Central memory CD8-positive, alpha-beta T cell (primary cell): ENCODE results near the gene MS4A2.
"Not testable (repeated sequence)": the region's sequence is repeated elsewhere in the genome, so short reads cannot be mapped to it uniquely, and the experiment has no call there.

Experiments
- ATAC-seq: fragments of 150-1000 bp; cut with Tn5 transposase; replicated peaks from 2 replicates; pipeline ENCODE4 v1.10.0; 2022; ENCODE audit warnings: mild to moderate bottlenecking, moderate FRiP score, moderate number of reproducible peaks; ENCODE audit not compliant: poor library complexity, severe bottlenecking; ENCODE audit errors: extremely low read depth
- DNase-seq, 2 donors: peaks; one replicate each; pipeline ENCODE4 v3.0.0; 2021; ENCODE audit warnings: low spot score in 2 of 2
- H3K27ac Mint-ChIP-seq: one replicate; pipeline ENCODE4 v1.8.0; 2022; ENCODE audit warnings: low read depth, mild to moderate bottlenecking, moderate library complexity, mixed read lengths
- H3K27me3 Mint-ChIP-seq: one replicate; pipeline ENCODE4 v1.8.0; 2022; ENCODE audit warnings: mixed read lengths
- H3K36me3 Mint-ChIP-seq: one replicate; pipeline ENCODE4 v1.8.0; 2022; ENCODE audit warnings: mild to moderate bottlenecking, moderate library complexity, mixed read lengths; ENCODE audit not compliant: insufficient read depth
- H3K4me1 Mint-ChIP-seq: one replicate; pipeline ENCODE4 v1.8.0; 2022; ENCODE audit warnings: mixed read lengths
- H3K4me3 Mint-ChIP-seq: one replicate; pipeline ENCODE4 v1.8.0; 2022; ENCODE audit warnings: mild to moderate bottlenecking, moderate library complexity, mixed read lengths
- H3K9me3 Mint-ChIP-seq: one replicate; pipeline ENCODE4 v1.8.0; 2022; ENCODE audit warnings: mixed read lengths

MS4A2 gene

GRCh38 chr11:60088364-60088763 lies at the start of gene MS4A2:
MS4A2 (plus strand) TSS chr11:60088664; CDS start chr11:60088766, 102 bp downstream.
- no peak within 1 kb of the TSS for H3K4me3 Mint-ChIP-seq
- H3K36me3 Mint-ChIP-seq, result no peaks in the 10 kb centered on the region

GRCh38 chr11:60040109-60040508 lies 48.4 kb upstream of the MS4A2 start, which contains the start of gene OOSP2:
OOSP2 (plus strand) TSS chr11:60040409; CDS start chr11:60040460, 51 bp downstream.
- Mint-ChIP-seq H3K27ac (no peak within 1 kb of the TSS), H3K27me3 (no peaks in the 10 kb centered on the region), H3K4me1 (no peaks in the 10 kb centered on the region), H3K4me3 (no peak within 1 kb of the TSS), H3K9me3 (no peaks in the 10 kb centered on the region), H3K36me3 (no peaks in the 10 kb centered on the region)
- DNase-seq (no peak), ATAC-seq (no peak)

More at GRCh38 chr11:60088364-60088763, at the start of gene MS4A2:
- ATAC-seq (no peak), DNase-seq (no peak)
- no peak within 1 kb of the TSS for H3K27ac Mint-ChIP-seq
- no peaks in the 10 kb centered on the region for H3K4me1 Mint-ChIP-seq
- H3K27me3 Mint-ChIP-seq, result peaks cover 52% of the 10 kb centered on the region
- H3K9me3 Mint-ChIP-seq, result no peaks in the 10 kb centered on the region

GRCh38 chr11:60050422-60050821 lies 38.0 kb upstream of the MS4A2 start:
- H3K36me3 Mint-ChIP-seq, H3K9me3 Mint-ChIP-seq, DNase-seq, H3K27ac Mint-ChIP-seq, ATAC-seq, H3K4me3 Mint-ChIP-seq, H3K4me1 Mint-ChIP-seq: not testable (repeated sequence)
- H3K27me3 Mint-ChIP-seq, result peaks cover 16% of the 10 kb centered on the region

GRCh38 chr11:60050839-60051238 lies 37.6 kb upstream of the MS4A2 start:
- not testable (repeated sequence) for H3K4me3 Mint-ChIP-seq, H3K36me3 Mint-ChIP-seq, ATAC-seq, H3K9me3 Mint-ChIP-seq, DNase-seq, H3K27ac Mint-ChIP-seq, H3K4me1 Mint-ChIP-seq
- peaks cover 14% of the 10 kb centered on the region for H3K27me3 Mint-ChIP-seq

GRCh38 chr11:60056349-60056969 lies 32.0 kb upstream of the MS4A2 start, which contains the start of gene MS4A3:
MS4A3 (plus strand) TSS chr11:60056665; CDS start chr11:60061161, 4,496 bp downstream.
- Mint-ChIP-seq H3K9me3 (no peaks in the 10 kb centered on the region), H3K36me3 (peaks cover 2% of the 10 kb centered on the region), H3K4me1 (no peaks in the 10 kb centered on the region), H3K27ac (no peak within 1 kb of the TSS), H3K27me3 (peaks cover 20% of the 10 kb centered on the region), H3K4me3 (no peak within 1 kb of the TSS)
- ATAC-seq, result no peak
- no peak for DNase-seq

- peaks cover 20% of the 10 kb centered on the region for H3K27me3 Mint-ChIP-seq
- ATAC-seq, result no peak
- H3K36me3 Mint-ChIP-seq, result peaks cover 4% of the 10 kb centered on the region
- H3K9me3 Mint-ChIP-seq, result no peaks in the 10 kb centered on the region
- no peak for DNase-seq
- H3K4me3 Mint-ChIP-seq, result no peak overlapping the region
- H3K27ac Mint-ChIP-seq, result no peak overlapping the region
- H3K4me1 Mint-ChIP-seq, result no peaks in the 10 kb centered on the region
Observed at GRCh38 chr11:60059052-60059451, 29.4 kb upstream of the MS4A2 start.

GRCh38 chr11:60059521-60060240 lies 28.8 kb upstream of the MS4A2 start:
- no peaks in the 10 kb centered on the region for H3K9me3 Mint-ChIP-seq
- H3K36me3 Mint-ChIP-seq, result peaks cover 4% of the 10 kb centered on the region
- ATAC-seq, result no peak
- DNase-seq, result no peak
- H3K27me3 Mint-ChIP-seq, result peaks cover 16% of the 10 kb centered on the region
- H3K4me3 Mint-ChIP-seq, result no peak overlapping the region
- H3K27ac Mint-ChIP-seq, result no peak overlapping the region
- no peaks in the 10 kb centered on the region for H3K4me1 Mint-ChIP-seq

GRCh38 chr11:60064111-60064510 lies 24.4 kb upstream of the MS4A2 start:
- ATAC-seq (no peak), DNase-seq (no peak)
- Mint-ChIP-seq H3K4me1 (no peaks in the 10 kb centered on the region), H3K36me3 (peaks cover 2% of the 10 kb centered on the region), H3K4me3 (no peak overlapping the region), H3K9me3 (no peaks in the 10 kb centered on the region), H3K27me3 (no peaks in the 10 kb centered on the region), H3K27ac (no peak overlapping the region)

GRCh38 chr11:60065801-60066200 lies 22.7 kb upstream of the MS4A2 start:
- no peak for DNase-seq
- Mint-ChIP-seq H3K4me1 (no peaks in the 10 kb centered on the region), H3K36me3 (peaks cover 2% of the 10 kb centered on the region), H3K27ac (no peak overlapping the region), H3K4me3 (no peak overlapping the region), H3K27me3 (no peaks in the 10 kb centered on the region), H3K9me3 (no peaks in the 10 kb centered on the region)
- ATAC-seq, result no peak

- no peaks in the 10 kb centered on the region for H3K9me3 Mint-ChIP-seq
- DNase-seq, result no peak
- no peak for ATAC-seq
- no peak overlapping the region for H3K4me3 Mint-ChIP-seq
- no peaks in the 10 kb centered on the region for H3K36me3 Mint-ChIP-seq
- no peak overlapping the region for H3K27ac Mint-ChIP-seq
- H3K27me3 Mint-ChIP-seq, result peaks cover 10% of the 10 kb centered on the region
- no peaks in the 10 kb centered on the region for H3K4me1 Mint-ChIP-seq
Observed at GRCh38 chr11:60069450-60069849, 19.0 kb upstream of the MS4A2 start.

- not testable (repeated sequence) for H3K36me3 Mint-ChIP-seq, H3K27ac Mint-ChIP-seq, H3K4me3 Mint-ChIP-seq, ATAC-seq, H3K9me3 Mint-ChIP-seq, DNase-seq, H3K4me1 Mint-ChIP-seq, H3K27me3 Mint-ChIP-seq
Observed at GRCh38 chr11:60071644-60072043, 16.8 kb upstream of the MS4A2 start.

- ATAC-seq (no peak), DNase-seq (no peak)
- Mint-ChIP-seq H3K27me3 (peaks cover 18% of the 10 kb centered on the region), H3K27ac (no peak overlapping the region), H3K4me3 (no peak overlapping the region), H3K36me3 (no peaks in the 10 kb centered on the region), H3K9me3 (no peaks in the 10 kb centered on the region), H3K4me1 (no peaks in the 10 kb centered on the region)
Observed at GRCh38 chr11:60077216-60077817, 11.1 kb upstream of the MS4A2 start.

- Mint-ChIP-seq H3K9me3 (no peaks in the 10 kb centered on the region), H3K27ac (no peak overlapping the region), H3K4me1 (no peaks in the 10 kb centered on the region), H3K36me3 (no peaks in the 10 kb centered on the region), H3K27me3 (peaks cover 23% of the 10 kb centered on the region), H3K4me3 (no peak overlapping the region)
- no peak for DNase-seq
- no peak for ATAC-seq
Observed at GRCh38 chr11:60077981-60078380, 10.5 kb upstream of the MS4A2 start.
